ENCODE data around the gene COL26A1.

Gene COL26A1

GRCh38 chr7:101578552-101578951 lies 215.9 kb downstream of the COL26A1 start:
- DNase-seq, result no peak

- DNase-seq, result no peak
Measured at GRCh38 chr7:101580596-101580995, 217.9 kb downstream of the COL26A1 start.

- no peak for DNase-seq
Measured at GRCh38 chr7:101581891-101582290, 219.2 kb downstream of the COL26A1 start.

GRCh38 chr7:101582971-101583370 lies 220.3 kb downstream of the COL26A1 start:
- DNase-seq, result no peak

- no peak for DNase-seq
Measured at GRCh38 chr7:101586078-101586905, 223.6 kb downstream of the COL26A1 start.

- DNase-seq, result no peak
Measured at GRCh38 chr7:101586906-101587677, 224.4 kb downstream of the COL26A1 start.

- no peak for DNase-seq
Measured at GRCh38 chr7:101588131-101588935, 225.7 kb downstream of the COL26A1 start.

- DNase-seq, result no peak
Measured at GRCh38 chr7:101589052-101589451, 226.4 kb downstream of the COL26A1 start.

- no peak for DNase-seq
Measured at GRCh38 chr7:101589976-101590662, 227.4 kb downstream of the COL26A1 start.

- no peak for DNase-seq
Measured at GRCh38 chr7:101590663-101591435, 228.2 kb downstream of the COL26A1 start.

- no peak for DNase-seq
Measured at GRCh38 chr7:101591504-101591903, 228.8 kb downstream of the COL26A1 start.

- DNase-seq, result no peak
Measured at GRCh38 chr7:101593556-101593955, 230.9 kb downstream of the COL26A1 start.

GRCh38 chr7:101594790-101595189 lies 232.1 kb downstream of the COL26A1 start:
- no peak for DNase-seq

- no peak for DNase-seq
Measured at GRCh38 chr7:101595246-101595645, 232.6 kb downstream of the COL26A1 start.

GRCh38 chr7:101595766-101596537 lies 233.3 kb downstream of the COL26A1 start:
- no peak for DNase-seq

- no peak for DNase-seq
Measured at GRCh38 chr7:101596898-101597297, 234.2 kb downstream of the COL26A1 start.

GRCh38 chr7:101597941-101598340 lies 235.3 kb downstream of the COL26A1 start:
- DNase-seq, result no peak

- DNase-seq, result peak in 1 of 14 donors; percentile 23
Measured at GRCh38 chr7:101598422-101598985, 235.8 kb downstream of the COL26A1 start.

- no peak for DNase-seq
Measured at GRCh38 chr7:101598986-101599771, 236.5 kb downstream of the COL26A1 start.

Data from C1 segment of cervical spinal cord (tissue), 14 donors.